ENCODE results near the gene SMAD7. TPM values are rescaled to one million over a fixed set of nuclear protein-coding genes. Genes with fewer than 3 reads are reported as not detected.

Gene SMAD7
- total RNA-seq, 4 donors from 2014 or later, result 9.1 to 13.4 (median 10.8) TPM

- no peaks in the 10 kb centered on the region for H3K36me3 ChIP-seq
- TF ChIP-seq POLR2A (IDR thresholded peaks at IDR 0.05) (no peak), CTCF (IDR thresholded peaks at IDR 0.05 in 4 of 5, conservative IDR thresholded peaks at IDR 0.05 in 1 of 5) (no peak)
- peak overlapping the region in 1 of 4 donors; percentile 26 for H3K27ac ChIP-seq
- H3K4me1 ChIP-seq, result peaks cover 14 to 16% of the 10 kb centered on the region in 2 donors
- peak in 1 of 2 donors; percentile 34 for ATAC-seq
- in situ Hi-C loops (cut with MboI; ENCODE audit: low sequenced_read_pairs in 4 of 4) (no loop called here), intact Hi-C loops (cut with DNase I; ENCODE audit: low total_unique reads) (no loop called here)
- no peak for DNase-seq
- H3K4me3 ChIP-seq, result no peak overlapping the region
- no peaks in the 10 kb centered on the region for H3K9me3 ChIP-seq
- no peaks in the 10 kb centered on the region for H3K27me3 ChIP-seq
Observed at GRCh38 chr18:48887905-48888772, 62.6 kb downstream of the SMAD7 start.

DNA sequence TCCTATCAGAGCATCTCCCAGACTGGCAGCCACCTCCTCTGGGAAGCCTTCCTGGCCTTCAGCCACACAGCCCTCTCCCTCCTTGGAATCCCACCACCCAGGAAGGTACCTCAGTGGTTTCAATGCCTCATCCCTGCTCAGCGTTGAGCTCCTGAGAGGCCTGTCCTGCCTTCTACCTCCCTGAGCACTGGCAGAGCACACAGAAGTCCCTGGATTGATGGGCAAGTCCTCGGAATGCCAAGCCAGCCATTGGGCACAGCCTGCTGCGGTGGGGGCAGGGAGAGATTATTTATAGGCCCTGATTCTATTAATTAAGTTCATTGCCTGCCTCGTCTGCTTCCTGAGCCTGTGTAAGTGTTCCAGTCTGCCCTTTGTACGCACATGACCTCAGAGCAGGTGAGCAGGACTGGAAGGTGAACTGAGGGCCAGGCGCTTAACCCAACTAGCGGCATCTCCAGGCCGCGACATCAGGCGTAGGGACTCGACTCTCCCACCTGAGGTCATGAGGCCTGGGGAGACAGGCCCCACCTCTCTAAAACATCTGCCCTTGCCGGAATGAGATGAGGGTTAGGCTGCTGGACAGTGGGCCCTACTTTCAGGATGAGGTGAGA, 63.4 kb downstream of the SMAD7 start:
- H3K27ac ChIP-seq, result peak overlapping the region in 1 of 4 donors; percentile 26
- TF ChIP-seq CTCF (IDR thresholded peaks at IDR 0.05 in 4 of 5, conservative IDR thresholded peaks at IDR 0.05 in 1 of 5) (no peak), POLR2A (IDR thresholded peaks at IDR 0.05) (no peak)
- H3K27me3 ChIP-seq, result no peaks in the 10 kb centered on the region
- no peak overlapping the region for H3K4me3 ChIP-seq
- peaks cover 14 to 16% of the 10 kb centered on the region in 2 donors for H3K4me1 ChIP-seq
- no peaks in the 10 kb centered on the region for H3K9me3 ChIP-seq
- no peaks in the 10 kb centered on the region for H3K36me3 ChIP-seq
- no peak for DNase-seq
- ATAC-seq, result peak in 1 of 2 donors; percentile 13
- in situ Hi-C loops (cut with MboI; ENCODE audit: low sequenced_read_pairs in 4 of 4), result no loop called here
- intact Hi-C loops (cut with DNase I; ENCODE audit: low total_unique reads), result no loop called here

GRCh38 chr18:48886520-48887293, 64.1 kb downstream of the SMAD7 start:
- no peaks in the 10 kb centered on the region for H3K9me3 ChIP-seq
- in situ Hi-C loops (cut with MboI; ENCODE audit: low sequenced_read_pairs in 4 of 4) (no loop called here), intact Hi-C loops (cut with DNase I; ENCODE audit: low total_unique reads) (no loop called here)
- DNase-seq, result no peak
- no peak overlapping the region for H3K4me3 ChIP-seq
- ATAC-seq, result no peak
- no peaks in the 10 kb centered on the region for H3K36me3 ChIP-seq
- TF ChIP-seq POLR2A (IDR thresholded peaks at IDR 0.05) (no peak), CTCF (IDR thresholded peaks at IDR 0.05 in 4 of 5, conservative IDR thresholded peaks at IDR 0.05 in 1 of 5) (no peak)
- no peak overlapping the region for H3K27ac ChIP-seq
- H3K27me3 ChIP-seq, result no peaks in the 10 kb centered on the region
- H3K4me1 ChIP-seq, result peaks cover 14 to 16% of the 10 kb centered on the region in 2 donors

- Histone ChIP-seq H3K27ac (no peak overlapping the region), H3K9me3 (no peaks in the 10 kb centered on the region), H3K27me3 (no peaks in the 10 kb centered on the region), H3K36me3 (no peaks in the 10 kb centered on the region), H3K4me1 (peaks cover 14 to 16% of the 10 kb centered on the region in 2 donors), H3K4me3 (no peak overlapping the region)
- no peak for DNase-seq
- TF ChIP-seq POLR2A (IDR thresholded peaks at IDR 0.05) (no peak), CTCF (IDR thresholded peaks at IDR 0.05 in 4 of 5, conservative IDR thresholded peaks at IDR 0.05 in 1 of 5) (no peak)
- ATAC-seq, result no peak
- in situ Hi-C loops (cut with MboI; ENCODE audit: low sequenced_read_pairs in 4 of 4), result no loop called here
- intact Hi-C loops (cut with DNase I; ENCODE audit: low total_unique reads), result no loop called here
Observed at GRCh38 chr18:48885924-48886400, 64.8 kb downstream of the SMAD7 start.

Measured in gastrocnemius medialis (tissue), 4 donors.